K562 (cell line): ENCODE data around the gene FAAH. TPM values are rescaled to one million over a fixed set of nuclear protein-coding genes. Genes with fewer than 3 reads are reported as not detected.

Experiments
- CGGBP1 ChIP-seq: fragments of 250-450 bp; sonication (Bioruptor Pico); IDR thresholded peaks from 2 replicates; pipeline ENCODE4 v1.9.0; 2021; ENCODE audit warnings: mild to moderate bottlenecking
- DLX4 ChIP-seq: fragments of 250-450 bp; sonication (Bioruptor Pico); IDR thresholded peaks from 2 replicates; pipeline ENCODE4 v1.6.1; 2021; ENCODE audit warnings: mild to moderate bottlenecking
- FOXJ2 ChIP-seq: fragments of 200-800 bp; sonication (Bioruptor generic); IDR thresholded peaks from 2 replicates; pipeline ENCODE4 v1.6.1; 2016; ENCODE audit warnings: missing genetic modification characterization, missing compliant biosample characterization
- GMEB1 ChIP-seq: fragments of 250-450 bp; sonication (Bioruptor Pico); IDR thresholded peaks from 2 replicates; pipeline ENCODE4 v1.4.0; 2020; ENCODE audit warnings: mild to moderate bottlenecking
- IFI16 ChIP-seq: fragments of 250-450 bp; sonication (Bioruptor Pico); IDR thresholded peaks from 2 replicates; pipeline ENCODE4 v2.1.2; 2022; ENCODE audit warnings: mild to moderate bottlenecking, inconsistent platforms
- KDM1A ChIP-seq, 2 experiments: fragments of 450-650 bp; IDR thresholded peaks; 2 replicates each; pipeline ENCODE4 v1.6.1; 2016; ENCODE audit warnings: mild to moderate bottlenecking in 2 of 2
- KDM2B ChIP-seq: fragments of 250-450 bp; sonication (Bioruptor Pico); IDR thresholded peaks from 2 replicates; pipeline ENCODE4 v1.8.0; 2021; ENCODE audit warnings: mild to moderate bottlenecking, moderate library complexity
- MAFK ChIP-seq: IDR thresholded peaks from 2 replicates; pipeline ENCODE4 v1.6.1; 2011; ENCODE audit warnings: low read length, improper control_type of control experiment
- MAX ChIP-seq: sonication (generic); formaldehyde crosslinking; IDR thresholded peaks from 2 replicates; pipeline ENCODE4 v1.9.0; 2022; ENCODE audit warnings: mild to moderate bottlenecking, missing genetic modification reagents
- MEF2A ChIP-seq: IDR thresholded peaks from 2 replicates; pipeline ENCODE4 v1.6.1; 2011; ENCODE audit warnings: low read depth, mild to moderate bottlenecking, low read length, moderate library complexity; ENCODE audit not compliant: control insufficient read depth
- RBBP5 ChIP-seq: fragments of 200-600 bp; sonication (generic); IDR thresholded peaks from 2 replicates; pipeline ENCODE4 v1.6.1; 2012; ENCODE audit warnings: borderline replicate concordance, mild to moderate bottlenecking, low read length, control low read depth, inconsistent platforms; ENCODE audit not compliant: insufficient read depth, poor library complexity, severe bottlenecking
- RBM14 ChIP-seq: fragments of 200-400 bp; formaldehyde crosslinking; IDR thresholded peaks from 2 replicates; pipeline ENCODE4 v1.6.1; 2018; ENCODE audit warnings: low read depth, mild to moderate bottlenecking, low read length, moderate library complexity, borderline replicate concordance; ENCODE audit not compliant: insufficient read depth
- RBM25 ChIP-seq: fragments of 200-400 bp; formaldehyde crosslinking; IDR thresholded peaks from 2 replicates; pipeline ENCODE4 v1.6.1; 2018; ENCODE audit warnings: low read length, low read depth, moderate library complexity; ENCODE audit not compliant: severe bottlenecking
- ZFP30 ChIP-seq: fragments of 250-450 bp; sonication (Bioruptor Pico); IDR thresholded peaks from 2 replicates; pipeline ENCODE4 v1.8.0; 2022; ENCODE audit warnings: moderate library complexity, mild to moderate bottlenecking, inconsistent platforms, borderline replicate concordance
- polyA plus RNA-seq, 8 experiments: library from polyadenylated mRNA; depleted of rRNA in 4 of 8; stranded (reverse) in 5 of 8; unstranded in 3 of 8; fragments of >200 nt; fragmentation: Nextera tagmentation in 2 of 8; fragmentation: Illumina TruSeq in 1 of 8; extraction: Ambion mirVana in 2 of 8; extraction: Trizol in 1 of 8; gene quantifications; 2 replicates each; pipeline versions ENCODE4 v1.2.1 to v1.2.3, GENCODE V29; 2011 to 2014; ENCODE audit warnings: inconsistent platforms in 1 of 8, missing spikeins in 1 of 8
- total RNA-seq, 7 experiments: library from RNA; depleted of rRNA in 6 of 7; stranded (reverse); fragments of >200 nt in 6 of 7; fragmentation: Illumina TruSeq in 2 of 7; extraction: Trizol in 2 of 7; gene quantifications; 2 replicates each; pipeline versions ENCODE4 v1.2.1 to v1.2.3, GENCODE V29; 2011 to 2021; ENCODE audit warnings: low replicate concordance in 1 of 7
- TF ChIP-seq, protein P1 (sequence below): fragments of 450-650 bp; IDR thresholded peaks from 2 replicates; pipeline ENCODE4 v1.6.1; 2016; ENCODE audit warnings: antibody characterized with exemption
- TF ChIP-seq, protein P2 (sequence below): sonication (generic); formaldehyde crosslinking; IDR thresholded peaks from 2 replicates; pipeline ENCODE4 v1.8.0; 2022; ENCODE audit warnings: missing genetic modification reagents, mild to moderate bottlenecking, borderline replicate concordance
- TF ChIP-seq, protein P3 (sequence below): fragments of 450-650 bp; formaldehyde crosslinking; IDR thresholded peaks from 2 replicates; pipeline ENCODE4 v1.4.0; 2020; ENCODE audit warnings: mild to moderate bottlenecking, moderate library complexity
- TF ChIP-seq, protein P4 (sequence below), 2 experiments: fragments of 450-650 bp in 1 of 2; sonication (generic) in 1 of 2; formaldehyde crosslinking in 1 of 2; IDR thresholded peaks in 1 of 2; conservative IDR thresholded peaks in 1 of 2; 2 replicates each; pipeline versions ENCODE4 v1.6.1 to v1.8.1; 2016 to 2023; ENCODE audit warnings: mild to moderate bottlenecking in 2 of 2, moderate library complexity in 2 of 2, inconsistent platforms in 1 of 2, missing genetic modification reagents in 1 of 2

FAAH gene
- total and polyA plus RNA-seq, 9 of the 15 experiments (the other 6 are each of a cell fraction or from before 2014, with no cell fraction given): 0.06 to 1.1 (median 0.32) TPM

DNA sequence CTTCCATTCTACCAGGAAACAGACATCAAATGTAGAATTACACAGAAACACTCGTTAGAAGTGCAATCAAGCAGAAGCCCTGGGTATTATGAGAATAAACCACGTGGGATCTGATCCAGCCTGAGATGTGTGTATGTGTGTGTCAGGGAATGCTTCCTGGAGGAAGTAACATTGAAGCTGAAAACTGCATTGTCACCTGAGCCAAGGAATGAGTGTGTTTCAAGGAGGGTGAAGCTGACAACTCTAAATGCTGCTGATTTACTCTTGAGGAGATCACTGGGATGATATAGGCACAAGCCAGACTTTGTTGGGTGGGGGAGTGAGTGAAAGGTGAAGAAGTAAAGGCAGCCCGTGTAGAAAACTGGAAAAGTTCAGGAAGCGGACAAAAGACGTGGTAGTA is 27.6 kb downstream of the FAAH start (continued):
- 0 out of 4 replicates have a peak, but pooled peaks of 1 of the 2 experiments have one; percentile 24 for TF ChIP-seq KDM1A (IDR thresholded peaks at IDR 0.05)
- TF ChIP-seq, protein P1, sequence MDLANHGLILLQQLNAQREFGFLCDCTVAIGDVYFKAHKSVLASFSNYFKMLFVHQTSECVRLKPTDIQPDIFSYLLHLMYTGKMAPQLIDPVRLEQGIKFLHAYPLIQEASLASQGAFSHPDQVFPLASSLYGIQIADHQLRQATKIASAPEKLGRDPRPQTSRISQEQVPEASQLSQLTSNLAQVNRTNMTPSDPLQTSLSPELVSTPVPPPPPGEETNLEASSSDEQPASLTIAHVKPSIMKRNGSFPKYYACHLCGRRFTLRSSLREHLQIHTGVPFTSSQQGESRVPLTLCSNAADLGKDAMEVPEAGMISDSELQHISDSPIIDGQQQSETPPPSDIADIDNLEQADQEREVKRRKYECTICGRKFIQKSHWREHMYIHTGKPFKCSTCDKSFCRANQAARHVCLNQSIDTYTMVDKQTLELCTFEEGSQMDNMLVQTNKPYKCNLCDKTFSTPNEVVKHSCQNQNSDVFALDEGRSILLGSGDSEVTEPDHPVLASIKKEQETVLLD: no peak
- no peak for TF ChIP-seq GMEB1 (CRISPR knock-in tag)
- no peak for TF ChIP-seq MEF2A
- TF ChIP-seq FOXJ2: no peak
- TF ChIP-seq ZFP30 (CRISPR knock-in tag): no peak
- TF ChIP-seq, protein P2, sequence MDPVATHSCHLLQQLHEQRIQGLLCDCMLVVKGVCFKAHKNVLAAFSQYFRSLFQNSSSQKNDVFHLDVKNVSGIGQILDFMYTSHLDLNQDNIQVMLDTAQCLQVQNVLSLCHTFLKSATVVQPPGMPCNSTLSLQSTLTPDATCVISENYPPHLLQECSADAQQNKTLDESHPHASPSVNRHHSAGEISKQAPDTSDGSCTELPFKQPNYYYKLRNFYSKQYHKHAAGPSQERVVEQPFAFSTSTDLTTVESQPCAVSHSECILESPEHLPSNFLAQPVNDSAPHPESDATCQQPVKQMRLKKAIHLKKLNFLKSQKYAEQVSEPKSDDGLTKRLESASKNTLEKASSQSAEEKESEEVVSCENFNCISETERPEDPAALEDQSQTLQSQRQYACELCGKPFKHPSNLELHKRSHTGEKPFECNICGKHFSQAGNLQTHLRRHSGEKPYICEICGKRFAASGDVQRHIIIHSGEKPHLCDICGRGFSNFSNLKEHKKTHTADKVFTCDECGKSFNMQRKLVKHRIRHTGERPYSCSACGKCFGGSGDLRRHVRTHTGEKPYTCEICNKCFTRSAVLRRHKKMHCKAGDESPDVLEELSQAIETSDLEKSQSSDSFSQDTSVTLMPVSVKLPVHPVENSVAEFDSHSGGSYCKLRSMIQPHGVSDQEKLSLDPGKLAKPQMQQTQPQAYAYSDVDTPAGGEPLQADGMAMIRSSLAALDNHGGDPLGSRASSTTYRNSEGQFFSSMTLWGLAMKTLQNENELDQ (CRISPR knock-in tag): no peak
- no peak for TF ChIP-seq RBBP5
- TF ChIP-seq CGGBP1 (CRISPR knock-in tag): no peak
- TF ChIP-seq KDM2B (CRISPR knock-in tag): no peak
- TF ChIP-seq, protein P3, sequence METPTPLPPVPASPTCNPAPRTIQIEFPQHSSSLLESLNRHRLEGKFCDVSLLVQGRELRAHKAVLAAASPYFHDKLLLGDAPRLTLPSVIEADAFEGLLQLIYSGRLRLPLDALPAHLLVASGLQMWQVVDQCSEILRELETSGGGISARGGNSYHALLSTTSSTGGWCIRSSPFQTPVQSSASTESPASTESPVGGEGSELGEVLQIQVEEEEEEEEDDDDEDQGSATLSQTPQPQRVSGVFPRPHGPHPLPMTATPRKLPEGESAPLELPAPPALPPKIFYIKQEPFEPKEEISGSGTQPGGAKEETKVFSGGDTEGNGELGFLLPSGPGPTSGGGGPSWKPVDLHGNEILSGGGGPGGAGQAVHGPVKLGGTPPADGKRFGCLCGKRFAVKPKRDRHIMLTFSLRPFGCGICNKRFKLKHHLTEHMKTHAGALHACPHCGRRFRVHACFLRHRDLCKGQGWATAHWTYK (CRISPR knock-in tag): no peak
- TF ChIP-seq IFI16 (CRISPR knock-in tag): no peak
- no peak for TF ChIP-seq MAX (CRISPR knock-in tag)
- no peak for TF ChIP-seq DLX4 (CRISPR knock-in tag)
- peak; percentile 72; the same call in 1 of the 2 replicates for TF ChIP-seq MAFK
- no peak for TF ChIP-seq RBM14
- no peak for TF ChIP-seq RBM25
- TF ChIP-seq, protein P4, sequence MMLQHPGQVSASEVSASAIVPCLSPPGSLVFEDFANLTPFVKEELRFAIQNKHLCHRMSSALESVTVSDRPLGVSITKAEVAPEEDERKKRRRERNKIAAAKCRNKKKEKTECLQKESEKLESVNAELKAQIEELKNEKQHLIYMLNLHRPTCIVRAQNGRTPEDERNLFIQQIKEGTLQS (IDR thresholded peaks at IDR 0.05): peak; percentile 40; the same call in 1 of the 2 replicates
- TF ChIP-seq, protein P4 (CRISPR knock-in tag; conservative IDR thresholded peaks at IDR 0.05): no peak
